OCI-LY3 (cell line): ENCODE results near the gene CACNA2D1.

Experiments
- H2AFZ ChIP-seq: fragments of 200-600, 300-600 bp; shearing (Covaris generic); 2 replicates; pipeline ENCODE4 v1.6.0; 2014; ENCODE audit warnings: antibody characterized with exemption, low read depth, low read length
- H3K27ac ChIP-seq: fragments of 200-600, 300-600 bp; sonication (generic); 2 replicates; pipeline ENCODE4 v1.5.1; 2014; ENCODE audit warnings: mild to moderate bottlenecking, low read length, moderate library complexity, mixed read lengths
- H3K27me3 ChIP-seq: fragments of 200-600, 300-600 bp; sonication (generic); 2 replicates; pipeline ENCODE4 v1.6.1; 2014; ENCODE audit warnings: low read depth, low read length, mixed read lengths
- H3K36me3 ChIP-seq: fragments of 200-600, 300-600 bp; sonication (generic); replicated peaks from 2 replicates; pipeline ENCODE3; 2014; ENCODE audit warnings: low read depth, low read length, mixed read lengths
- H3K4me1 ChIP-seq: fragments of 300-600, 200-600 bp; sonication (generic); 2 replicates; pipeline ENCODE4 v1.6.1; 2014; ENCODE audit warnings: low read length, mixed read lengths
- H3K4me2 ChIP-seq: fragments of 200-600, 300-600 bp; sonication (generic); 2 replicates; pipeline ENCODE4 v1.6.1; 2014; ENCODE audit warnings: low read length, mixed read lengths
- H3K4me3 ChIP-seq: fragments of 300-600, 200-600 bp; sonication (generic); 2 replicates; pipeline ENCODE4 v1.5.1; 2014; ENCODE audit warnings: antibody characterized with exemption, mild to moderate bottlenecking, low read length, moderate library complexity
- H3K79me2 ChIP-seq: fragments of 300-600, 200-600 bp; shearing (Covaris generic); 2 replicates; pipeline ENCODE4 v1.6.1; 2014; ENCODE audit warnings: mild to moderate bottlenecking, low read length, mixed read lengths
- H3K9ac ChIP-seq: fragments of 300-600, 200-600 bp; shearing (Covaris generic); 2 replicates; pipeline ENCODE4 v1.6.0; 2014; ENCODE audit warnings: mild to moderate bottlenecking, low read length, moderate library complexity
- H3K9me3 ChIP-seq: fragments of 200-600, 300-600 bp; shearing (Covaris generic); 2 replicates; pipeline ENCODE4 v1.6.1; 2014; ENCODE audit warnings: low read length, mixed read lengths; ENCODE audit not compliant: insufficient read depth
- H4K20me1 ChIP-seq: fragments of 200-600, 300-600 bp; sonication (generic); 2 replicates; pipeline ENCODE4 v1.6.1; 2016; ENCODE audit warnings: low read length, mixed read lengths; ENCODE audit not compliant: insufficient read depth
- EZH2phosphoT487 ChIP-seq: fragments of 200-600 bp; shearing (Covaris generic); IDR thresholded peaks from 2 replicates; pipeline ENCODE4 v1.6.1; 2018; ENCODE audit warnings: antibody characterized with exemption, mixed run types, low read depth
- TF ChIP-seq, protein P1 (sequence below): fragments of 200-600, 300-600 bp; sonication (generic); IDR thresholded peaks from 2 replicates; pipeline ENCODE4 v1.5.1; 2014; ENCODE audit warnings: antibody characterized with exemption, low read length, low read depth

Gene CACNA2D1

DNA sequence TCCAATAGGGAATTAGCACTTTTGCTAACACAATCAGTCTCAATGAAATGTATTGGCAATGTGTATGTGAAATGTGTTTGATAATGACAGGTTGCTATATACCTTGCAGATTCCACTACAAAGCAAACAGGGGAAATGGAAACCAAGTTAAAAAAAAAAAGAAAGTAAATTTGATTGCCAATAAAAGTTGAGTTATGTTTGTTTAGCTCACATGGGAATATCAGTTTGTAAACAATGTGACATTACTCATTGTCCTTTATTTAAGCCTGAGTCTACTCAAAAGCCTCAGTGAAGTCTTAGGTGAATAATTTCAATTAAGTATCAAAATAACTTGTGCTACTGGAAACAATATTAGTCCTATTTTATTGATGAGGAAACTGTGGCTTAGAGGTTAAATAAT, 285.2 kb downstream of the CACNA2D1 start:
- H3K27ac ChIP-seq, result no peak overlapping the region
- no peaks in the 10 kb centered on the region for H3K27me3 ChIP-seq
- H4K20me1 ChIP-seq, result no peaks in the 10 kb centered on the region

DNA sequence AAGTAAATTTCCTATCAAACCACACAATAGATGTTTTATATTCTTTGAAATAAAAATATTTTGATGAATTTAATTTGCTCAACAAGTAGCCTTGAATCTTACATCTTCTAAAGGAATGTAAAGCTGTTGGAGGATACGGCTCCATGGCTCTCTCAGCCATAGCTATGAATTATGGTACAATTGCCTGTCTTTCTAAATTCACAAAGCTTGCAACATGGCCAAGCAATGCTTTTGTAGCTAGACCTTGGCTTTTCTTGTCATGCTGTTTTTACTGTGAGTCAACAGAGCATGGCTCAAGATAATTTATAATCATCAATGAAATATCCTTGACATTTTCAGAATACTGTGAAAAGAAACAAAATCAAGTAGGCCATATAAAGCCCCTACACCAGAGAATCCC, 286.7 kb downstream of the CACNA2D1 start:
- Histone ChIP-seq H3K9me3 (no peaks in the 10 kb centered on the region), H3K4me3 (no peak overlapping the region), H3K27ac (no peak overlapping the region), H3K36me3 (no peaks in the 10 kb centered on the region), H3K4me2 (no peak overlapping the region), H3K79me2 (no peaks in the 10 kb centered on the region), H3K9ac (no peak overlapping the region), H3K4me1 (no peaks in the 10 kb centered on the region), H3K27me3 (no peaks in the 10 kb centered on the region), H4K20me1 (no peaks in the 10 kb centered on the region), H2AFZ (no peak overlapping the region)
- TF ChIP-seq EZH2phosphoT487, result no peak
- TF ChIP-seq, protein P1, sequence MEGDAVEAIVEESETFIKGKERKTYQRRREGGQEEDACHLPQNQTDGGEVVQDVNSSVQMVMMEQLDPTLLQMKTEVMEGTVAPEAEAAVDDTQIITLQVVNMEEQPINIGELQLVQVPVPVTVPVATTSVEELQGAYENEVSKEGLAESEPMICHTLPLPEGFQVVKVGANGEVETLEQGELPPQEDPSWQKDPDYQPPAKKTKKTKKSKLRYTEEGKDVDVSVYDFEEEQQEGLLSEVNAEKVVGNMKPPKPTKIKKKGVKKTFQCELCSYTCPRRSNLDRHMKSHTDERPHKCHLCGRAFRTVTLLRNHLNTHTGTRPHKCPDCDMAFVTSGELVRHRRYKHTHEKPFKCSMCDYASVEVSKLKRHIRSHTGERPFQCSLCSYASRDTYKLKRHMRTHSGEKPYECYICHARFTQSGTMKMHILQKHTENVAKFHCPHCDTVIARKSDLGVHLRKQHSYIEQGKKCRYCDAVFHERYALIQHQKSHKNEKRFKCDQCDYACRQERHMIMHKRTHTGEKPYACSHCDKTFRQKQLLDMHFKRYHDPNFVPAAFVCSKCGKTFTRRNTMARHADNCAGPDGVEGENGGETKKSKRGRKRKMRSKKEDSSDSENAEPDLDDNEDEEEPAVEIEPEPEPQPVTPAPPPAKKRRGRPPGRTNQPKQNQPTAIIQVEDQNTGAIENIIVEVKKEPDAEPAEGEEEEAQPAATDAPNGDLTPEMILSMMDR, result no peak

More for the DNA sequence above, 285.2 kb downstream of the CACNA2D1 start:
- no peak overlapping the region for H3K4me3 ChIP-seq
- H2AFZ ChIP-seq, result no peak overlapping the region
- TF ChIP-seq, protein P1, result no peak
- no peak for TF ChIP-seq EZH2phosphoT487
- no peaks in the 10 kb centered on the region for H3K36me3 ChIP-seq
- H3K9ac ChIP-seq, result no peak overlapping the region
- H3K4me1 ChIP-seq, result no peaks in the 10 kb centered on the region
- no peak overlapping the region for H3K4me2 ChIP-seq
- H3K9me3 ChIP-seq, result no peaks in the 10 kb centered on the region
- no peaks in the 10 kb centered on the region for H3K79me2 ChIP-seq

DNA sequence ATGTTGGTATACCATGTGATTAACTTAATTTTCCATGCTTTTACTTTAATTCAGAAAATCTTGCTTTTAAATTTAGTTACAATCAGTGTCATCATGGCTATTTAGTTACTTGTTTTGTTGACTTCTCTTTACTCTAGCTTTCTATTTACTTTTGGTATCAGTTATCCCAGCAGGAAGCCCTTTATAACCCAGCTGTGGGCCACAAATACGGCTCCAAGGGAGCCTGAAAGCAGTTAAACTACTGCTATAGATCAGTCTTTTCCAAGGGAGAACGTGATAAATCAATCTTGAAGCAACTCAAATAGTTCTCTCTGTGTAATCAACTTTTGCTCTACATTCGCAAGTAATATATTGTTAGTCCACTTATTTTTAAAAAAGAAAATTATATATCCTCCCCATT, 287.4 kb downstream of the CACNA2D1 start:
- H3K27ac ChIP-seq, result no peak overlapping the region
- H3K4me3 ChIP-seq, result no peak overlapping the region
- H3K79me2 ChIP-seq, result no peaks in the 10 kb centered on the region
- H2AFZ ChIP-seq, result no peak overlapping the region
- no peaks in the 10 kb centered on the region for H3K4me1 ChIP-seq
- no peak overlapping the region for H3K4me2 ChIP-seq
- H3K36me3 ChIP-seq, result no peaks in the 10 kb centered on the region
- no peak overlapping the region for H3K9ac ChIP-seq
- no peaks in the 10 kb centered on the region for H4K20me1 ChIP-seq
- TF ChIP-seq EZH2phosphoT487, result no peak
- TF ChIP-seq, protein P1, result no peak
- no peaks in the 10 kb centered on the region for H3K27me3 ChIP-seq
- H3K9me3 ChIP-seq, result no peaks in the 10 kb centered on the region

DNA sequence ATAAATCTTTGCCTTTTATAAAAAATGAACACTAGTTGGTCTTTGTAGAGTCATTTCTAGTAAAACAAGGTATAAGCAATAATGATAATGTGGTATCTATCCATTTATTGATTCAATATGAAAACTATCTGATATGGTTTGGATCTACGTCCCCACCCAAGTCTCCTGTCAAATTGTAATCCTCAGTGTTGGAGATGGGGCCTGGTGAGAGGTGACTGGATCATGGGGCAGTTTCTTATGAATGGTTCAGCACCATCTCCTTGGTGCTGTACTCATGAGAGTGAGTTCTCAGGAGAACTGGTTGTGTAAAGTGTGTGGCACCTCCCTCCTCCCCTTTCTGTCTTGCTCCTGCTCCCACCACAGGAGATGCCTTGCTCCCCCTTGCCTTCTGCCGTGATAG, 288.8 kb downstream of the CACNA2D1 start:
- TF ChIP-seq EZH2phosphoT487, result no peak
- TF ChIP-seq, protein P1, result no peak
- Histone ChIP-seq H4K20me1 (no peaks in the 10 kb centered on the region), H2AFZ (no peak overlapping the region), H3K4me3 (no peak overlapping the region), H3K27ac (no peak overlapping the region), H3K36me3 (no peaks in the 10 kb centered on the region), H3K9me3 (no peaks in the 10 kb centered on the region), H3K27me3 (no peaks in the 10 kb centered on the region), H3K79me2 (no peaks in the 10 kb centered on the region), H3K4me2 (no peak overlapping the region), H3K9ac (no peak overlapping the region), H3K4me1 (no peaks in the 10 kb centered on the region)
